HG03108 (cell line): ENCODE results near the gene LDLRAD4.
"Not testable (repeated sequence)": the region's sequence is repeated elsewhere in the genome, so short reads cannot be mapped to it uniquely, and the experiment has no call there.

Experiments used
- ATAC-seq: cut with Tn5 transposase; IDR thresholded peaks from one replicate; pipeline ENCODE4 v1.9.1; 2021; ENCODE audit warnings: moderate library complexity; ENCODE audit not compliant: unreplicated experiment

Gene LDLRAD4

GRCh38 chr18:13324880-13325279 lies 106.3 kb downstream of the LDLRAD4 start:
- no peak for ATAC-seq

- ATAC-seq = no peak
These were observed 109.7 kb downstream of the LDLRAD4 start for GRCh38 chr18:13328213-13328612.

GRCh38 chr18:13330996-13331395 lies 112.4 kb downstream of the LDLRAD4 start:
- ATAC-seq = no peak

GRCh38 chr18:13331846-13332245 lies 113.3 kb downstream of the LDLRAD4 start:
- ATAC-seq = no peak

GRCh38 chr18:13332874-13333273 lies 114.3 kb downstream of the LDLRAD4 start:
- no peak for ATAC-seq

- no peak for ATAC-seq
These were observed 117.3 kb downstream of the LDLRAD4 start for GRCh38 chr18:13335903-13336302.

GRCh38 chr18:13336841-13337240 lies 118.3 kb downstream of the LDLRAD4 start:
- no peak for ATAC-seq

GRCh38 chr18:13337369-13337768 lies 118.8 kb downstream of the LDLRAD4 start:
- ATAC-seq = no peak

- ATAC-seq = no peak
These were observed 119.8 kb downstream of the LDLRAD4 start for GRCh38 chr18:13338318-13338717.

GRCh38 chr18:13339653-13340052 lies 121.1 kb downstream of the LDLRAD4 start:
- no peak for ATAC-seq

- ATAC-seq = not testable (repeated sequence)
These were observed 127.9 kb downstream of the LDLRAD4 start for GRCh38 chr18:13346449-13346848.

- no peak for ATAC-seq
These were observed 134.7 kb downstream of the LDLRAD4 start for GRCh38 chr18:13353084-13353823.

- ATAC-seq = no peak
These were observed 135.8 kb downstream of the LDLRAD4 start for GRCh38 chr18:13354402-13354801.

- no peak for ATAC-seq
These were observed 137.5 kb downstream of the LDLRAD4 start for GRCh38 chr18:13356032-13356431.

GRCh38 chr18:13357289-13357688 lies 138.7 kb downstream of the LDLRAD4 start:
- no peak for ATAC-seq

GRCh38 chr18:13359210-13359609 lies 140.7 kb downstream of the LDLRAD4 start:
- ATAC-seq = no peak

- no peak for ATAC-seq
These were observed 142.9 kb downstream of the LDLRAD4 start for GRCh38 chr18:13361431-13361830.

- ATAC-seq = no peak
These were observed 143.5 kb downstream of the LDLRAD4 start for GRCh38 chr18:13362051-13362450.

GRCh38 chr18:13362607-13363006 lies 144.0 kb downstream of the LDLRAD4 start:
- no peak for ATAC-seq

- no peak for ATAC-seq
These were observed 144.8 kb downstream of the LDLRAD4 start for GRCh38 chr18:13363359-13363758.

GRCh38 chr18:13364721-13365205 lies 146.2 kb downstream of the LDLRAD4 start:
- no peak for ATAC-seq

GRCh38 chr18:13366131-13366530 lies 147.6 kb downstream of the LDLRAD4 start:
- ATAC-seq = no peak

GRCh38 chr18:13366541-13366940 lies 148.0 kb downstream of the LDLRAD4 start:
- no peak for ATAC-seq
